Small intestine (tissue), 7 donors: ENCODE measurements around the gene CXXC5. TPM values are rescaled to one million over a fixed set of nuclear protein-coding genes. Genes with fewer than 3 reads are reported as not detected.

Experiments used
- DNase-seq, 2 donors: peaks; one replicate each; pipeline versions ENCODE4 v3.0.0 to v3.0.0-alpha.2; 2013
- FAIRE-seq: peaks from 2 replicates; lab custom pipeline; 2012; peaks lifted over from hg19 to GRCh38; lab: Jason Lieb, UNC
- H3K27ac ChIP-seq, 3 donors: one replicate each; pipeline ENCODE4 v1.5.1; 2013; ENCODE audit warnings: low read length in 2 of 3, mild to moderate bottlenecking in 2 of 3, control low read depth in 1 of 3, inconsistent platforms in 1 of 3, low read depth in 1 of 3, moderate library complexity in 1 of 3
- H3K27me3 ChIP-seq, 3 donors: one replicate each; pipeline ENCODE4 v1.6.1; 2013; ENCODE audit warnings: low read length in 3 of 3, inconsistent platforms in 1 of 3; ENCODE audit not compliant: control insufficient read depth in 3 of 3, insufficient read depth in 3 of 3
- H3K36me3 ChIP-seq, 3 donors: one replicate each; pipeline ENCODE4 v1.6.1; 2013; ENCODE audit warnings: low read length in 3 of 3, inconsistent platforms in 1 of 3, low read depth in 1 of 3, mild to moderate bottlenecking in 1 of 3, moderate library complexity in 1 of 3; ENCODE audit not compliant: control insufficient read depth in 3 of 3, insufficient read depth in 2 of 3
- H3K4me1 ChIP-seq, 3 donors: one replicate each; pipeline ENCODE4 v1.6.1; 2013; ENCODE audit warnings: low read length in 2 of 3, inconsistent platforms in 1 of 3, low read depth in 1 of 3, mild to moderate bottlenecking in 1 of 3, moderate library complexity in 1 of 3; ENCODE audit not compliant: control insufficient read depth in 3 of 3, insufficient read depth in 2 of 3
- H3K4me3 ChIP-seq, 3 donors: one replicate each; pipeline ENCODE4 v1.5.1; 2013; ENCODE audit warnings: low read length in 3 of 3, control low read depth in 1 of 3, inconsistent platforms in 1 of 3, low read depth in 1 of 3, mild to moderate bottlenecking in 1 of 3, moderate library complexity in 1 of 3
- H3K9me3 ChIP-seq, 2 donors: one replicate each; pipeline ENCODE4 v1.6.1; 2013; ENCODE audit warnings: low read depth in 1 of 2, low read length in 1 of 2; ENCODE audit not compliant: control insufficient read depth in 2 of 2, insufficient read depth in 1 of 2
- WGBS, 3 donors: extraction: QIAGEN DNeasy Blood & Tissue Kit; methylation state at CpG; one replicate each; pipeline ENCODE4 v1.1.7; 2013; 5-methylcytosine and 5-hydroxymethylcytosine counted together
- polyA plus RNA-seq, 4 donors: library from polyadenylated mRNA; stranded (reverse) in 3 of 4; unstranded in 1 of 4; fragments of 200-250 nt in 3 of 4; fragments of 120-200 nt in 1 of 4; gene quantifications; one replicate each; pipeline versions ENCODE4 v1.2.1 to v1.2.3, GENCODE V29; 2013
- donor health status: healthy with polysubstance abuse.
- donor health status: control.
- donor health status: control.
- donor health status: Bipolar disorder and iron deficiency.
- donor health status: healthy.

CXXC5 gene
- polyA plus RNA-seq, 4 donors: 3.8 to 89.4 (median 18.2) TPM

DNA sequence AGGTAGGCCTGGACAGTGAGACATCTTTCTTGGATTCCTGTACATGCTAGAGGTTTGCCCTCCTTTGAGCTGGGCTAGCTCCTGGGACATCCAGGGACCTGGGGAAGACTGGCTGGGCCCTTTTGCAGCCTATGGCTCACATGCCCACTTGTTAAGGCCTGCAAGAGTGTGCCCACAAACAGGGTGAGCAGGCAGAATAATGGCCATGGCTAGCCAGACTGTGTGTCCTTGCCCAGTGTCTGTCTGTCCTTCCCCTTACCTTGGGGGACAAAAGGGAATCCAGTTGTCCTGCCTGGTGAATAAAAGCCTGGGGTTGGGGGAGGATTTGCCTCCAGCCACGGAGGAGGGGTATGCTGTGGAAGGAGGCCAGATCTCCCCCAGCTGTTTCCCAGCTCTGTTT is 13.0 kb upstream of the CXXC5 start:
- H3K4me1 ChIP-seq: peaks cover 3 to 48% (median 15%) of the 10 kb centered on the region in 3 donors
- DNase-seq (no peak), FAIRE-seq (no peak)
- WGBS, 3 donors: 21 to 57% (median 48%) methylated on average over 1 of the region's 1 CpG
- no peak overlapping the region for H3K4me3 ChIP-seq
- peak overlapping the region; percentile 54 to 96 (median 91) for H3K27ac ChIP-seq
- H3K36me3 ChIP-seq: peaks cover 0 to 17% (median 4%) of the 10 kb centered on the region in 3 donors
- no peaks in the 10 kb centered on the region for H3K9me3 ChIP-seq
- no peaks in the 10 kb centered on the region for H3K27me3 ChIP-seq

DNA sequence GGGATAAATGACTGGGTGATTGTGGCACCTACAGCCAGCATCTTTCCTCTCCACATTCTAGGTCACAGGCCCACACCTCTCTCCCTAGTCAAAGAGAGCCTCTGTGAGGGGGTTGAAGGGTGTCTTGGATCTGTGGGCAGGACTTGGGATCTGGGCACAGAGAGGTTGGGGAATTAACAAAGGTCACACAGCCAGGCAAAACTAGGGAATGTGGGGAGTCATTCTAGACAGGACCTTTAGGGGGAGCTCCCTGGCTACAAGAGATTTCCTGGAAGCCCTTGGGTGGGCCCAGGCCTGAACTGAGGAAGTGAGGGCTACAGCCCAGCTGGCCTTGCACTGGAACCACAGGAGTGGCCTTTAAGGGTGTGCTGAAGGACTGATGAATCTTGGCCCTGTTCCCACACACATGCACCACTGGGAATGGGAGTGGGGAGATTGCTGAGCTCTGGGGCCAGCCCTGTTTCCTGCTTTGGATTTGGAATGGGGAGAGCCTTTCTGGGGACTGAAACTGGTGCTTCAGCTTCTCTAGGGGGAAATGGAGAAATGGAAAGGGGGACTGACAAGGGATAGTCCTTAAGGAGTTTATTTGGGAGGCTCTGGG is 12.4 kb upstream of the CXXC5 start:
- DNase-seq (peak; percentile 74 to 78), FAIRE-seq (no peak)
- peaks cover 0 to 17% (median 4%) of the 10 kb centered on the region in 3 donors for H3K36me3 ChIP-seq
- H3K9me3 ChIP-seq: no peaks in the 10 kb centered on the region
- H3K27me3 ChIP-seq: no peaks in the 10 kb centered on the region
- peak overlapping the region; percentile 54 to 96 (median 91) for H3K27ac ChIP-seq
- no peak overlapping the region for H3K4me3 ChIP-seq
- peaks cover 3 to 53% (median 15%) of the 10 kb centered on the region in 3 donors for H3K4me1 ChIP-seq

DNA sequence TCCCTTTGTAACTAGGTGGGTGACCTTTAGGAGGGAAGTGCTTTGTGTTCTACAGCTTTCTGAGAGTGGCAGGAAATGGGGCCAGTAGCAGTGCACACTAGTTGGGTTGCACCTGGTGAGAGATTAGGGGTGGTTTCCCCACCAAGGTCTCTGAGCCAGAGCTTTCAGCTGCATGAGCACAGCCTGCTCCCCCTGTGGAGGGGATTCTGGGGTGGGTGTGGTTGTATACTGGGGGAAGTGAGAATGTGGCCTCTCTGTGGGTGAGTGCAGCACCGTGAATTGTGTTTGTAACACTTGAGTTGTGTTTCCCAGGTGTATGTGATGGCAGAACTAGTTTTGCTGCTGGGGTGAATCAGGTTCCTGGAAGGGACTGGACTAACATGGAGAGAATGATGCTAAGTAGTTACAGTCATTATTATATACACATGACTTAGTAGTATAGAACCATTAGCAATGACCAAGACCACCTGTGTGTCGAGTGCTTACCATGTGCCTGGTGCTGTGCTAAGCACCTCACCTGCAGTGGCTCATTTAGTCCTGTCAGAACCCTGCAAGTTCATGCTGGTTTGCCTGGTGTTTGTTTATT is 11.8 kb upstream of the CXXC5 start:
- Histone ChIP-seq H3K27ac (peak overlapping the region; percentile 54 to 96 (median 91)), H3K4me3 (no peak overlapping the region), H3K27me3 (no peaks in the 10 kb centered on the region), H3K4me1 (peaks cover 3 to 59% (median 15%) of the 10 kb centered on the region in 3 donors), H3K36me3 (peaks cover 0 to 17% (median 3%) of the 10 kb centered on the region in 3 donors), H3K9me3 (no peaks in the 10 kb centered on the region)
- 34 to 39% (median 36%) methylated on average over 2 of the region's 2 CpGs for WGBS, 3 donors
- no peak for FAIRE-seq
- peak; percentile 59 to 67 for DNase-seq

DNA sequence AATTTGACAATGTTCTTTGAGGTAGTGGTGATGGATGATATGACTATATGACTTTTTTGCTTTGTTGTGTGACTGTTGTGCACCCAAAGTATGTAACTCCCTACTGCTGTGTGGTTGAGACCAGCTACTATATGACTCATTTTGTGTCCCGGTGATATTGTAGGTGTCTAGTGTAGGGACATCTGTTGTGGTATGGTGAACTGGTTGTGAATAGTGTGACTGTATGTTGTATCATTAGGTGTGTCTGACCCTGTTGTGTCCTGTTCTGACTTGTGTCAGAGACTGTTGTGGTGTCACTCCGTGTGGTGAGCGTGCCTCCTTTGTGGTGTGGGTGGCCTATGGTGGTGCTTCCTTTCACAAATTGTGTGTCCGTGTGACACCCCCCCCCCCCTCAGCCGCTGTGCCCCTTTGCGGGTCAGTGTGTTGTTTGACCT is 11.2 kb upstream of the CXXC5 start:
- no peaks in the 10 kb centered on the region for H3K9me3 ChIP-seq
- H3K4me1 ChIP-seq: peaks cover 3 to 66% (median 15%) of the 10 kb centered on the region in 3 donors
- WGBS, 3 donors: 2 to 4% (median 4%) methylated on average over 6 of the region's 6 CpGs
- DNase-seq: peak; percentile 53 to 65
- FAIRE-seq: no peak
- peak overlapping the region; percentile 13 to 96 (median 91) for H3K27ac ChIP-seq
- H3K36me3 ChIP-seq: peaks cover 0 to 17% (median 3%) of the 10 kb centered on the region in 3 donors
- peak overlapping the region; percentile 11 to 52 (median 46) for H3K4me3 ChIP-seq
- no peaks in the 10 kb centered on the region for H3K27me3 ChIP-seq

DNA sequence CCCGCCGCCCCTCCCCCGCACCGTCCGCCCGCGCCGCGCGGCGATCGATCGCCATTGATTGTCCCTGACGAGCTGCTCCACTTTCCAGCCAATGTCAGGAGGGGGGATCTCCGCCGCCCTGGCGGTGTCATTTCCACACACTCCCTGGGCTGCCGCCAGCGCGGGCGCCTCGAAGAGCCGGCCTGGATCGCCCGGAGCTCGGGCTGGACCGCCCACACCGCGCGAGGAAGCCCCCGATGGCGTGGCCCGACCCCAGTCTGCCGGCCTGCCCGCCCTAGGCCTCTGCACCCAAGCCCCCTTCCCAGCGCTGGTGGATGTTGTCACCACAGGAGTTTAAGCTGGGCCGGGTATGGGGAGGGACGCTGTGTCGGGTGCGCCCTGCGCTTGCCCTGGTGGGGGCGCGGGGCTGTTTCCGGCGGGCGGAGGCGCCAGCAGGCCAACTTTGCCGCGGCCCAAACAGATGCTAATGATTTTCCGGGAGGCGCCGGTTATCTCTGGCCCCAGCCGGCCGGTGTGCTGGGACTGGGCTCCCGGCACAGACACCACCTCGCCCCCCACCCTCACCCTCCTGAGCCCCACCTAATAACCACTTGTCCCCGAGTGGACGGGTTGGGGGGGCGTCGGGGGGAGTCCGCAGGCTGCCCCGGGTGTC is 10.6 kb upstream of the CXXC5 start:
- H3K27me3 ChIP-seq: no peaks in the 10 kb centered on the region
- no peaks in the 10 kb centered on the region for H3K9me3 ChIP-seq
- H3K4me3 ChIP-seq: peak overlapping the region; percentile 11 to 52 (median 46)
- no peak for FAIRE-seq
- peaks cover 3 to 72% (median 15%) of the 10 kb centered on the region in 3 donors for H3K4me1 ChIP-seq
- peak; percentile 59 to 94 for DNase-seq
- H3K27ac ChIP-seq: peak overlapping the region; percentile 1 to 96 (median 91)
- peaks cover 0 to 14% (median 0%) of the 10 kb centered on the region in 3 donors for H3K36me3 ChIP-seq
- WGBS, 3 donors: 1 to 4% (median 3%) methylated on average over 42 to 62 of the region's 62 CpGs

DNA sequence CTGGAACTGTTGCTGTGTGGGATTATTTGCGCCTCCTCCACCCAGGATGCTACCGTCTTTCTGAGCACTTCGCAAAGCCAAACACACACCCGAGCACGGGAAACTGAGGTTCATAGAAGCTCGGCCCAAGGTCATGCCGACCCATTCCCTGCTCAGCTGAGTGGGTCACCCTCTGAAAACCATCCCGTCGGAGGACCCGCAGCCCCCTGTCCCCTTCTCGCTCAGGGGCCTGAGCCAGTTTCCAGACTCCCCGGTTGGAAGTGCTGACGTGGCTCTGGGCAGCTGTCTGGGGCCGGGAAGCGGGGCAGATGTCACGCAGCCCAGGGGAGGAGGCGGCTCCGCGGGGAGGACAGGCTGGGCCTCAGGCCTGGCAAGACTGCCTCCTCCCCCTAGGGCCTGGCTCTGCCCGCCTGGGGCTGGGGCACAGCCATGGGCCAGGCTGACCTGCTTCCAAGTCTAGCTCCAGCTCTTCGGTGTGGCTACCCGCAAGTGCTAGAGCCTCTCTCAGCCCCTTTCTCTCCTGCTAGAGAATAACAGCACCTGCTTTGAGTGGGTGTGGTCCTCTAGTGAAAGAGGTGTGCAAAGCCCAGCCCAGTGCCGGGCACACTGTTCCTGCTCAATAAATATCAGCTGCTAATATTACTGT is 9.9 kb upstream of the CXXC5 start:
- DNase-seq (peak; percentile 81 to 89), FAIRE-seq (no peak)
- Histone ChIP-seq H3K27ac (peak overlapping the region; percentile 1 to 96 (median 91)), H3K4me3 (peak overlapping the region in 2 of 3 donors; percentile 46 to 52), H3K9me3 (no peaks in the 10 kb centered on the region), H3K27me3 (no peaks in the 10 kb centered on the region), H3K4me1 (peaks cover 3 to 77% (median 15%) of the 10 kb centered on the region in 3 donors), H3K36me3 (peaks cover 0 to 13% (median 0%) of the 10 kb centered on the region in 3 donors)
- WGBS, 3 donors: 5 to 19% (median 10%) methylated on average over 20 to 23 of the region's 23 CpGs

DNA sequence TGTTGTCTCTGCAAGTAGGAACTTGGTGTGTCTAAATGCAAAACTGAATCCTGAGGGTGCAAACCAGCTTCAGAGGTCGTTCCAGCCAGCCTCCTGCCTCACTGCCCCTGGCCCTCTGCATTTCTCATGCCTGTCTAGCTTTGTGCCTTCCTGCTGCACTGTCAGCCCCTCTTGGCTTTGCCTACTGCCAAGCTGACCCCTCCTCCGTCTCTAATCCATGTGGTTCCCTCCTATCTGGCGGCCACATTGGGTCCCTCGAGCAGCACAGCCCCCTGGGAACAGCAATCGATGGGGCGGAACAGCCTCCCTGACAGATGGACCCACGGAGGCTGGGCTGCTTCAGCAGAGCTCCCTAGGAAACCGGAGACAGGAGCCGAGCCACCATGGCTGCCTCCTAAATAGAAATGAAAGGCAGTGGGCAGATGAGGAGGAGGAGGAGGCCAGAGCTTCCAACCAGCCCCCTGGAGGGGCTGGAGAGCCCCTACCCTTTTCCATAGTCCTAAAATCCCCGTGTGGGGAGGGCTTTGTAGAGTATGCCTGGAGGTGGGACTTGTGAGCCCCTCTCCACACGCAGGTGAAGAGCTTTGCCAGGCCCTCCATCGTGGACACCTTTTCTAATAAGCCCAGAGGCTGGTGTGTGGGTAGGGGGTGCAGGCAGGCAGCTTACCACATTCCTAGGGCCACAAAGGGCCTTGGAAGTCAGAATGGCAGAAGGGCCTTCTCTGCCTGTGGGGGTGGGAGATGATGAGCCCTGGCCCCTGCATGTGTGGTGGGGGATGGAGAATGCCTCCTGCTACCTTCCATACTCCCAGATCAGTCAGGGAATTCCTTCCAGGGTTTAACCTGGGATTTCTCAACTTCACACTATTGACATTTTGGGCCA is 9.2 kb upstream of the CXXC5 start:
- H3K4me1 ChIP-seq: peaks cover 3 to 81% (median 15%) of the 10 kb centered on the region in 3 donors
- no peaks in the 10 kb centered on the region for H3K9me3 ChIP-seq
- H3K27ac ChIP-seq: peak overlapping the region; percentile 1 to 96 (median 91)
- DNase-seq (no peak), FAIRE-seq (no peak)
- 39 to 60% (median 58%) methylated on average over 12 of the region's 12 CpGs for WGBS, 3 donors
- no peaks in the 10 kb centered on the region for H3K27me3 ChIP-seq
- H3K4me3 ChIP-seq: no peak overlapping the region
- peaks cover 0 to 13% (median 0%) of the 10 kb centered on the region in 3 donors for H3K36me3 ChIP-seq
